ENCODE data around the gene C19orf67.
"Not testable (repeated sequence)": the region's sequence is repeated elsewhere in the genome, so short reads cannot be mapped to it uniquely, and the experiment has no call there.

The C19orf67 gene

GRCh38 chr19:14056069-14056666, 29.4 kb downstream of the C19orf67 start:
- DNase-seq (ENCODE audit: low read depth in 2 of 2) = no peak

DNA sequence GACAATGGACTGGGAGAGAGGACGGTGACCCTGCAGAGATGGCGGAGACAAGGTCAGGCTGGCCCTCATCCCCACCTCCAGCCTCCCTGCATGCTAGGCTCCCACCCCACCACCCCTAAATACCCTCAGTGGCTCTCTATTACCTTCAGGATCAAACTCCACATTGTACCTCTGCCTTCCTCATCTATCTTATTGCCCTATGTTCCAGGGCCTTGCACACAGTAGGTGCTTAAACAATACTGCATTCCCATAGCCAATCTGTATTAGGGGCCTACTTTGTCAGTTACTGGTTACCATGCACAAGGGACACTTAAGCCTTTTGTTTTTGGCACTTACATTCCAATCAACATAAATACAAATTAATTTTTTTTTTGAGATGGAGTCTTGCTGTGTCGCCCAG, 30.2 kb downstream of the C19orf67 start:
- no peak for DNase-seq (ENCODE audit: low read depth in 2 of 2)

GRCh38 chr19:14054721-14055120, 30.9 kb downstream of the C19orf67 start:
- no peak for DNase-seq (ENCODE audit: low read depth in 2 of 2)

- DNase-seq (ENCODE audit: low read depth in 2 of 2) = no peak
These were observed 31.5 kb downstream of the C19orf67 start for GRCh38 chr19:14054099-14054498.

DNA sequence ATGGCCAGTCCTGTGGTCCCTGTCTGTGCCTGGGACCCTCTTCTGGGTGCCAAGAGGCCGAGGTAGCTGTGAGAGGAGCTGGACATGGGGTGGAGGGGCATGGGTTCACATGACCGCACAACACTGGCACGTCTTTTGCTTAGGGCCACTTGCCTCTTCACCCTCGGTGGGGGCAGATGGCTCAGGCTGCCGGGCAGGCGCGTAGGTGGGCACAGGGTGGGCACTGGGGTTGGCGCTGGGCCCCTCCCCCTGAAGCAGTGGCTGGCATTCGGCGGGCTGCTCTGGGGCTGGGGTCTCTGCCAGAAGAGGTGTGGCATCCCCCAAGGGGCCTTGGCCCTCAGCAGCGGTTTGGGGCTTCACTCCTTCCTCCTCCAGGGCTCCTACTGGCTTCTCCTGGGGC, 32.1 kb downstream of the C19orf67 start:
- DNase-seq (ENCODE audit: low read depth in 2 of 2) = no peak

DNA sequence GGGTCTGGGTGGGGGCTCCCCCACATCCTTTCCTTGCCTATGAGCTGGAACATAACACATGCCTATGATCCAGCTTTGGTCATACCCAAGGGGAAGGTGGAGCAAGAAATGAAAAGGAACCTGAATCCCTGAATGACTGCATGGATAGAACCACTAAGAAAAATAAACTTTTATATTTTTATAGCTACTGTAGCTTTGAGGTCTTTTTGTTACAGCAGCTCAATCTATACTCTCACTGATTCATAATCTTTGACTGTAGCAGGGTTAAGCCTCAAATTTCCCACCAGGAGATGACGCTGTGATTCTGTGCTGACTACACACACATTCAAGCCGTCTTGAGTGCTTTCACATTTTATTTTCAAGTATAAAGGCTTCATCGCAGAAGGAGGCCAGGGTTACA, 32.6 kb downstream of the C19orf67 start:
- no peak for DNase-seq (ENCODE audit: low read depth in 2 of 2)

- DNase-seq (ENCODE audit: low read depth in 2 of 2) = no peak
These were observed 33.1 kb downstream of the C19orf67 start for GRCh38 chr19:14052470-14052869.

DNA sequence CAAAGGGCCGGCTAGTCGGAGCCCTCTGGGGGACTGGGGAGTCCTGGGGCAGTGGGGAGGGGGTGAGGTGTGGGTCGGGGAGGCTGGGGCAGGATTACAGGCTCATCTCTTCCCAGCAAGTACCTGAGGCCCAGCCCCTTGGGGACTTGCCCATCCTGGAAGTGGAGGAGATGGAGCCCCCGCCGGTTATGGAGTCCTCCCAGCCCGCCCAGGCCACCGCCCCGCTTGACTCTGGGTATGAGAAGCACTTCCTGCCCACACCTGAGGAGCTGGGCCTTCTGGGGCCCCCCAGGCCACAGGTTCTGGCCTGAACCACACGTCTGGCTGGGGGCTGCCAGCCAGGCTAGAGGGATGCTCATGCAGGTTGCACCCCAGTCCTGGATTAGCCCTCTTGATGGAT, 33.6 kb downstream of the C19orf67 start:
- no peak for DNase-seq (ENCODE audit: low read depth in 2 of 2)

GRCh38 chr19:14050961-14051360, 34.6 kb downstream of the C19orf67 start:
- DNase-seq (ENCODE audit: low read depth in 2 of 2) = not testable (repeated sequence)

GRCh38 chr19:14050512-14050911, 35.1 kb downstream of the C19orf67 start:
- DNase-seq (ENCODE audit: low read depth in 2 of 2) = no peak

GRCh38 chr19:14048443-14049153, 37.0 kb downstream of the C19orf67 start:
- DNase-seq (ENCODE audit: low read depth in 2 of 2) = peak; percentile 51 to 63

DNA sequence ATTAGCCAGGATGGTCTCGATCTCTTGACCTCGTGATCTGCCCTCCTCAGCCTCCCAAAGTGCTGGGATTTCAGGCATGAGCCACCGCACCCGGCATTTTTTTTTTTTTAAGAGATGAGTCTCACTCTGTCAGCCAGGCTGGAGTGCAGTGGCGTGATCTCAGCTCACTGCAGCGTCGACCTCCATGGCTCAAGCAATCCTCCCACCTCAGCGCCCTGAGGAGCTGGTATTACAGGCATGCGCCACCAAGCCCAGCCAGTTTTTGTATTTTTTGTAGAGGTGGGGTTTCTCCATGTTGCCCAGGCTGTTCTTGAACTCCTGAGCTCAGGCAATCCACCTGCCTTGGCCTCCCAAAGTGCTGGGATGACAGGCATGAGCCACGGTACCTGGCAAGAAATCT, 37.7 kb downstream of the C19orf67 start:
- not testable (repeated sequence) for DNase-seq (ENCODE audit: low read depth in 2 of 2)

GRCh38 chr19:14042659-14043608, 42.6 kb downstream of the C19orf67 start:
- DNase-seq (ENCODE audit: low read depth in 2 of 2) = not testable (repeated sequence)

DNA sequence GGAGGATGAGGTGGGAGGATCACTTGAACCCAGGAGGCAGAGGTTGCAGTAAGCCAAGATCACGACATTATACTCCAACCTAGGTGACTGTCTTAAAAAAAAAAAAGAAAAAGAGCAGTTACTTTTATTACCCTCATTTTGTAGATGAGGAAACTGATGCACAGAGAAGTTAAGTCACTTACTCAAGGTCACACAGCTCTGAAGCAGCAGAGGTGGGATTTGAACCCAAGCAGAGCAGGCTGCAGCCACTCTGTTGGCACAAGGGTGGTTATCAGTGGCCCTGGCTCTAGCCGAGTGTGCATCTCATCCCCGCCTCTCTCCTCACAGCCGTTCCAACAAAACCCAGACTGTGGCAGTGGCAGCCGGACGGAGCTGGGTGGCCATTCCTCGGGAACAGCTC, 46.4 kb downstream of the C19orf67 start:
- DNase-seq (ENCODE audit: low read depth in 2 of 2) = no peak

DNA sequence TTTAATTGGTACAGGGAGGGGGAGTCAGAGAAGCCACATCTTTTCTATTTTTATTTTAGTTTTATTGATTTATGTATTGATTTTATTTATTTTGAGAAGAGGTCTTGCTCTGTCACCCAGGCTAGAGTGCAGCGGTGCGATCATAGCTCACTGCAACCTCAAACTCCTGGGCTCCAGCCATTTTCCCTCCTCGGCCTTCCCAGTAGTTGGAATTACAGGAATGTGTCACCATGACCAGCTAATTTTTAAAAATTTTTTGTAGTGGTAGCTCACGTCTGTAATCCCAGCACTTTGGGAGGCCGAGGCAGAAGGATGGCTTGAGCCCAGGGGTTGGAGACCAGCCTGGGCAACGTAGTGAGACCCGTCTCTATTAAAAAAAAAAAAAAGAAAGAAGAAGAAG, 49.9 kb downstream of the C19orf67 start:
- DNase-seq (ENCODE audit: low read depth in 2 of 2) = no peak

DNA sequence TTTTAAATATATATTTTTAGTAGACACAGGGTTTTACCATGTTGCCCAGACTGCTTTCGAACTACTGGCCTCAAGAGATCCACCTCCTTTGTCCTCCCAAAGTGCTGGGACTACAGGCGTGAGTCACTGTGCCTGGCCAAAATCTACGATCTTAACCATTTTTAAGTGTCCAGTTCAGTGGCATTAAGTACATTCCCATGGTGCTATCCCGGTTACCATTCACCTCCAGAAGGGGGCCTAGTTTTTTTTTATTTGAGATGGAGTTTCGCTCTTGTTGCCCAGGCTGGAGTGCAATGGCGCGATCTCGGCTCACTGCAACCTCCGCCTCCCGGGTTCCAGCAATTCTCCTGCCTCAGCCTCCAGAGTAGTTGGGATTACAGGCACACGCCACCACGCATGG, 50.4 kb downstream of the C19orf67 start:
- DNase-seq (ENCODE audit: low read depth in 2 of 2) = not testable (repeated sequence)

DNA sequence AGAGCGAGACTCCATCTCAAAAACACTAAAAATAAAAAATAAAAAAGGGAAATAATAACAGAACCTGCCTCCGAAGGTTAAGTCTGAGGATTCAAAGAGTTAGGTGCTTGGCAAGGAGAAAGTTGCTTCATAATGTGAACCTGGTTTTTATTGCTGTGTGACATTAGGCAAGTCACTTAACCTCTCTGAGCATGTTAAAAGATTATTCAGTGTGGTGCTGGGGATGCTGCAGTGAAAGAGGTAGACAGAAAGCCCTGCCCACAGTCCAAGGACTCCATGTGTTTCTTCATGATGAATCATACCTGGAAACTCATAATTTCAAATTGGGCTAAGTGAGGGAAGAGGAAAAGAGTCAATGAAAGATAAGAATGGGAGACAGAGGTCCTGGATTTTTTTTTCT, 51.6 kb downstream of the C19orf67 start:
- DNase-seq (ENCODE audit: low read depth in 2 of 2) = no peak

GRCh38 chr19:14031719-14032480, 53.7 kb downstream of the C19orf67 start, which contains the start of gene IL27RA:
TSS of gene IL27RA (plus strand) at chr19:14031762. CDS start at chr19:14031873, 111 bp downstream.
- peak; percentile 53 to 69 for DNase-seq (ENCODE audit: low read depth in 2 of 2)
